ENCODE measurements around the gene GDF10. TPM values are rescaled to one million over a fixed set of nuclear protein-coding genes. Genes with fewer than 3 reads are reported as not detected.

Gene GDF10
- total RNA-seq, 1 donor from 2014 or later, result 0.67 TPM

GRCh38 chr10:47346581-47347302 lies 46.7 kb downstream of the GDF10 start:
- TF ChIP-seq CTCF (IDR thresholded peaks at IDR 0.05), result no peak
- Mint-ChIP-seq H3K4me1 (ENCODE audit: low read depth) (no peaks in the 10 kb centered on the region), H3K36me3 (ENCODE audit: low read depth) (no peaks in the 10 kb centered on the region), H3K27me3 (ENCODE audit: low read depth) (peaks cover 6% of the 10 kb centered on the region), H3K27ac (ENCODE audit: unreplicated experiment) (no peak overlapping the region), H3K9me3 (ENCODE audit: low read depth) (no peaks in the 10 kb centered on the region), H3K4me3 (ENCODE audit: unreplicated experiment) (no peak overlapping the region)
- peak; percentile 53 for DNase-seq (ENCODE audit: low spot score)

GRCh38 chr10:47347303-47347675 lies 47.3 kb downstream of the GDF10 start:
- no peaks in the 10 kb centered on the region for H3K36me3 Mint-ChIP-seq (ENCODE audit: low read depth)
- no peaks in the 10 kb centered on the region for H3K4me1 Mint-ChIP-seq (ENCODE audit: low read depth)
- H3K27ac Mint-ChIP-seq (ENCODE audit: unreplicated experiment), result no peak overlapping the region
- no peak for TF ChIP-seq CTCF (IDR thresholded peaks at IDR 0.05)
- no peaks in the 10 kb centered on the region for H3K9me3 Mint-ChIP-seq (ENCODE audit: low read depth)
- peaks cover 6% of the 10 kb centered on the region for H3K27me3 Mint-ChIP-seq (ENCODE audit: low read depth)
- peak; percentile 15 for DNase-seq (ENCODE audit: low spot score)
- H3K4me3 Mint-ChIP-seq (ENCODE audit: unreplicated experiment), result no peak overlapping the region

GRCh38 chr10:47348138-47348651 lies 48.2 kb downstream of the GDF10 start, which contains the start of gene RBP3:
Gene RBP3 (plus strand): TSS chr10:47348363. CDS start chr10:47348485, 122 bp downstream.
- peaks cover 6% of the 10 kb centered on the region for H3K27me3 Mint-ChIP-seq (ENCODE audit: low read depth)
- peak; percentile 49 for DNase-seq (ENCODE audit: low spot score)
- no peaks in the 10 kb centered on the region for H3K36me3 Mint-ChIP-seq (ENCODE audit: low read depth)
- H3K4me1 Mint-ChIP-seq (ENCODE audit: low read depth), result no peaks in the 10 kb centered on the region
- H3K27ac Mint-ChIP-seq (ENCODE audit: unreplicated experiment), result no peak within 1 kb of the TSS
- H3K4me3 Mint-ChIP-seq (ENCODE audit: unreplicated experiment), result no peak within 1 kb of the TSS
- no peaks in the 10 kb centered on the region for H3K9me3 Mint-ChIP-seq (ENCODE audit: low read depth)
- no peak for TF ChIP-seq CTCF (IDR thresholded peaks at IDR 0.05)

GRCh38 chr10:47348661-47349470 lies 48.9 kb downstream of the GDF10 start:
- TF ChIP-seq CTCF (IDR thresholded peaks at IDR 0.05), result no peak
- Mint-ChIP-seq H3K27me3 (ENCODE audit: low read depth) (peaks cover 6% of the 10 kb centered on the region), H3K4me1 (ENCODE audit: low read depth) (no peaks in the 10 kb centered on the region), H3K9me3 (ENCODE audit: low read depth) (no peaks in the 10 kb centered on the region), H3K4me3 (ENCODE audit: unreplicated experiment) (no peak overlapping the region), H3K27ac (ENCODE audit: unreplicated experiment) (no peak overlapping the region), H3K36me3 (ENCODE audit: low read depth) (no peaks in the 10 kb centered on the region)
- DNase-seq (ENCODE audit: low spot score), result peak; percentile 81

GRCh38 chr10:47349516-47349915 lies 49.5 kb downstream of the GDF10 start:
- no peak for DNase-seq (ENCODE audit: low spot score)
- Mint-ChIP-seq H3K4me3 (ENCODE audit: unreplicated experiment) (no peak overlapping the region), H3K36me3 (ENCODE audit: low read depth) (no peaks in the 10 kb centered on the region), H3K27ac (ENCODE audit: unreplicated experiment) (no peak overlapping the region), H3K9me3 (ENCODE audit: low read depth) (no peaks in the 10 kb centered on the region), H3K27me3 (ENCODE audit: low read depth) (peaks cover 6% of the 10 kb centered on the region), H3K4me1 (ENCODE audit: low read depth) (no peaks in the 10 kb centered on the region)
- TF ChIP-seq CTCF (IDR thresholded peaks at IDR 0.05), result no peak

All from chondrocyte (in vitro differentiated cells).